NCI-H1417 treated with DMSO at 0.1 percent for 48 hours (cell line): ENCODE measurements around the gene PCDHB16.
"Not testable (repeated sequence)": the region's sequence is repeated elsewhere in the genome, so short reads cannot be mapped to it uniquely, and the experiment has no call there.

Source experiments
- DNase-seq: peaks from one replicate; lab custom pipeline; 2025; lab: John Stamatoyannopoulos, UW

The PCDHB16 gene

GRCh38 chr5:141184117-141184855, 2.1 kb downstream of the PCDHB16 start:
- not testable (repeated sequence) for DNase-seq

- peak; percentile 1 for DNase-seq
Measured at GRCh38 chr5:141186897-141187512, 4.8 kb downstream of the PCDHB16 start, which contains the start of gene PCDHB9. TSS of gene PCDHB9 (plus strand) at chr5:141187161. CDS start at chr5:141187319, 158 bp downstream.

GRCh38 chr5:141188682-141189081, 6.5 kb downstream of the PCDHB16 start:
- DNase-seq, result not testable (repeated sequence)

GRCh38 chr5:141189131-141189530, 6.9 kb downstream of the PCDHB16 start:
- not testable (repeated sequence) for DNase-seq

- DNase-seq, result peak; percentile 53
Measured at GRCh38 chr5:141192110-141192725, 10.0 kb downstream of the PCDHB16 start, which contains the start of gene PCDHB10. TSS of gene PCDHB10 (plus strand) at chr5:141192353. CDS start at chr5:141192553, 200 bp downstream.

GRCh38 chr5:141194332-141194731, 12.1 kb downstream of the PCDHB16 start:
- DNase-seq, result not testable (repeated sequence)

- no peak for DNase-seq
Measured at GRCh38 chr5:141196363-141196762, 14.2 kb downstream of the PCDHB16 start.

- DNase-seq, result no peak
Measured at GRCh38 chr5:141199359-141200235, 17.4 kb downstream of the PCDHB16 start, which contains the start of gene PCDHB11. TSS of gene PCDHB11 (plus strand) at chr5:141199627. CDS start at chr5:141199775, 148 bp downstream.

GRCh38 chr5:141201126-141201525, 18.9 kb downstream of the PCDHB16 start:
- DNase-seq, result not testable (repeated sequence)

- not testable (repeated sequence) for DNase-seq
Measured at GRCh38 chr5:141201646-141202045, 19.5 kb downstream of the PCDHB16 start.

GRCh38 chr5:141208478-141208877, 26.3 kb downstream of the PCDHB16 start, which contains the start of gene PCDHB12:
TSS of gene PCDHB12 (plus strand) at chr5:141208719. CDS start at chr5:141208908, 189 bp downstream.
- no peak for DNase-seq

GRCh38 chr5:141210281-141210680, 28.1 kb downstream of the PCDHB16 start:
- not testable (repeated sequence) for DNase-seq

- DNase-seq, result not testable (repeated sequence)
Measured at GRCh38 chr5:141210849-141211248, 28.7 kb downstream of the PCDHB16 start.

GRCh38 chr5:141213656-141214339, 31.6 kb downstream of the PCDHB16 start, which contains the start of gene PCDHB13:
TSS of gene PCDHB13 (plus strand) at chr5:141213919. CDS start at chr5:141214124, 205 bp downstream.
- DNase-seq, result not testable (repeated sequence)

GRCh38 chr5:141214583-141214982, 32.4 kb downstream of the PCDHB16 start:
- DNase-seq, result not testable (repeated sequence)

- not testable (repeated sequence) for DNase-seq
Measured at GRCh38 chr5:141215504-141215903, 33.3 kb downstream of the PCDHB16 start.

GRCh38 chr5:141216035-141216434, 33.8 kb downstream of the PCDHB16 start:
- not testable (repeated sequence) for DNase-seq

GRCh38 chr5:141223112-141223783, 41.1 kb downstream of the PCDHB16 start, which contains the start of gene PCDHB14:
TSS of gene PCDHB14 (plus strand) at chr5:141223343. CDS start at chr5:141223506, 163 bp downstream.
- no peak for DNase-seq

GRCh38 chr5:141224844-141225243, 42.7 kb downstream of the PCDHB16 start:
- not testable (repeated sequence) for DNase-seq

GRCh38 chr5:141225421-141225820, 43.2 kb downstream of the PCDHB16 start:
- DNase-seq, result not testable (repeated sequence)
